Hepatocyte (in vitro differentiated cells): ENCODE measurements around the gene MGAT4A. TPM values are rescaled to one million over a fixed set of nuclear protein-coding genes. Genes with fewer than 3 reads are reported as not detected.

Experiments
- DNase-seq: peaks from one replicate; pipeline ENCODE4 v3.0.0-alpha.2; 2016; ENCODE audit warnings: low spot score
- H2AFZ ChIP-seq: fragments of 200-600 bp; sonication (generic); 2 replicates; pipeline ENCODE4 v1.6.0; 2016; ENCODE audit warnings: antibody characterized with exemption, mild to moderate bottlenecking
- H3K27ac ChIP-seq: fragments of 200-600 bp; sonication (generic); 2 replicates; pipeline ENCODE4 v1.5.1; 2016; ENCODE audit warnings: mild to moderate bottlenecking
- H3K27me3 ChIP-seq: fragments of 200-600 bp; sonication (generic); 2 replicates; pipeline ENCODE4 v1.6.1; 2016
- H3K36me3 ChIP-seq: fragments of 200-600 bp; sonication (generic); replicated peaks from 2 replicates; pipeline ENCODE4 v1.5.1; 2016; ENCODE audit warnings: low read depth; ENCODE audit not compliant: insufficient read depth
- H3K4me1 ChIP-seq: fragments of 200-600 bp; sonication (generic); 2 replicates; pipeline ENCODE4 v1.5.1; 2016; ENCODE audit warnings: mild to moderate bottlenecking, moderate library complexity; ENCODE audit not compliant: insufficient read depth
- H3K4me2 ChIP-seq: fragments of 200-600 bp; sonication (generic); 2 replicates; pipeline ENCODE4 v1.6.0; 2016
- H3K4me3 ChIP-seq: fragments of 200-600 bp; sonication (generic); 2 replicates; pipeline ENCODE4 v1.5.1; 2016; ENCODE audit warnings: mild to moderate bottlenecking
- H3K79me2 ChIP-seq: fragments of 200-600 bp; sonication (generic); 2 replicates; pipeline ENCODE4 v1.6.0; 2017; ENCODE audit warnings: mild to moderate bottlenecking
- H3K9me2 ChIP-seq: fragments of 200-600 bp; sonication (generic); replicated peaks from 2 replicates; pipeline ENCODE4 v1.6.0; 2017; ENCODE audit warnings: mild to moderate bottlenecking; ENCODE audit not compliant: insufficient read depth
- H3K9me3 ChIP-seq: fragments of 200-600 bp; sonication (generic); 2 replicates; pipeline ENCODE4 v1.5.1; 2016; ENCODE audit warnings: low read depth, mild to moderate bottlenecking
- H4K20me1 ChIP-seq: fragments of 200-600 bp; sonication (generic); 2 replicates; pipeline ENCODE4 v1.6.0; 2016; ENCODE audit warnings: mild to moderate bottlenecking; ENCODE audit not compliant: insufficient read depth, poor library complexity, severe bottlenecking
- CTCF ChIP-seq: fragments of 200-600 bp; sonication (generic); IDR thresholded peaks from 2 replicates; pipeline ENCODE4 v1.5.1; 2016; ENCODE audit warnings: antibody characterized with exemption, mild to moderate bottlenecking; ENCODE audit not compliant: poor library complexity
- EZH2 ChIP-seq: fragments of 200-600 bp; sonication (generic); IDR thresholded peaks from 2 replicates; pipeline ENCODE4 v1.6.1; 2016; ENCODE audit warnings: antibody characterized with exemption, mild to moderate bottlenecking, borderline replicate concordance
- EZH2phosphoT487 ChIP-seq: fragments of 200-600 bp; sonication (generic); IDR thresholded peaks from one replicate; pipeline ENCODE4 v1.6.1; 2018; ENCODE audit warnings: antibody characterized with exemption, mild to moderate bottlenecking, low read depth, moderate library complexity; ENCODE audit not compliant: unreplicated experiment, severe bottlenecking
- WGBS: methylation state at CpG from one replicate; pipeline ENCODE4 v1.1.6; 2016; ENCODE audit warnings: low lambda C conversion rate; ENCODE audit errors: missing lambda C conversion rate; 5-methylcytosine and 5-hydroxymethylcytosine counted together
- polyA plus RNA-seq: library from polyadenylated mRNA; unstranded; fragments of >200 nt; fragmentation: Nextera tagmentation; extraction: Ambion mirVana; gene quantifications from 2 replicates; pipeline ENCODE4 v1.2.1, GENCODE V29; 2016
- total RNA-seq: library from RNA; depleted of rRNA; stranded (reverse); fragments of >200 nt; gene quantifications from 2 replicates; pipeline ENCODE4 v1.2.3, GENCODE V29; 2014

Gene MGAT4A
- total and polyA plus RNA-seq, 2 experiments from 2014 or later = 10.1 to 21.6 TPM

- no peaks in the 10 kb centered on the region for H3K36me3 ChIP-seq
- H2AFZ ChIP-seq = no peak overlapping the region
- no peaks in the 10 kb centered on the region for H3K27me3 ChIP-seq
- 92% methylated on average over 5 of the region's 5 CpGs for WGBS
- no peak overlapping the region for H3K4me3 ChIP-seq
- H3K9me3 ChIP-seq = no peaks in the 10 kb centered on the region
- no peak overlapping the region for H3K4me2 ChIP-seq
- DNase-seq = no peak
- no peak overlapping the region for H3K27ac ChIP-seq
- H3K4me1 ChIP-seq = no peaks in the 10 kb centered on the region
- no peaks in the 10 kb centered on the region for H4K20me1 ChIP-seq
- peaks cover 12% of the 10 kb centered on the region for H3K79me2 ChIP-seq
- no peak for TF ChIP-seq CTCF
- no peak for TF ChIP-seq EZH2phosphoT487
- no peak for TF ChIP-seq EZH2
- H3K9me2 ChIP-seq = no peaks in the 10 kb centered on the region
These were observed 47.2 kb downstream of the MGAT4A start for GRCh38 chr2:98683728-98684127.

GRCh38 chr2:98676742-98677141 lies 54.2 kb downstream of the MGAT4A start:
- no peak overlapping the region for H2AFZ ChIP-seq
- H3K4me1 ChIP-seq = no peaks in the 10 kb centered on the region
- H3K9me2 ChIP-seq = no peaks in the 10 kb centered on the region
- H3K4me2 ChIP-seq = no peak overlapping the region
- no peak for DNase-seq
- no peak overlapping the region for H3K4me3 ChIP-seq
- H3K36me3 ChIP-seq = no peaks in the 10 kb centered on the region
- H4K20me1 ChIP-seq = no peaks in the 10 kb centered on the region
- H3K79me2 ChIP-seq = peaks cover 8% of the 10 kb centered on the region
- TF ChIP-seq CTCF (no peak), EZH2 (no peak), EZH2phosphoT487 (no peak)
- H3K27me3 ChIP-seq = no peaks in the 10 kb centered on the region
- no peak overlapping the region for H3K27ac ChIP-seq
- 88% methylated on average over 3 of the region's 3 CpGs for WGBS
- H3K9me3 ChIP-seq = no peaks in the 10 kb centered on the region

GRCh38 chr2:98674233-98674964 lies 56.5 kb downstream of the MGAT4A start:
- no peak overlapping the region for H2AFZ ChIP-seq
- TF ChIP-seq CTCF (no peak), EZH2phosphoT487 (no peak), EZH2 (no peak)
- no peak overlapping the region for H3K4me2 ChIP-seq
- H3K9me3 ChIP-seq = no peaks in the 10 kb centered on the region
- DNase-seq = no peak
- no peak overlapping the region for H3K27ac ChIP-seq
- H4K20me1 ChIP-seq = no peaks in the 10 kb centered on the region
- no peaks in the 10 kb centered on the region for H3K9me2 ChIP-seq
- 96% methylated on average over 3 of the region's 3 CpGs for WGBS
- no peaks in the 10 kb centered on the region for H3K27me3 ChIP-seq
- no peak overlapping the region for H3K4me3 ChIP-seq
- no peaks in the 10 kb centered on the region for H3K36me3 ChIP-seq
- H3K4me1 ChIP-seq = no peaks in the 10 kb centered on the region
- H3K79me2 ChIP-seq = peaks cover 2% of the 10 kb centered on the region
